K562 (cell line): ENCODE measurements around the gene DGUOK.
A peak's percentile ranks its signal among the peaks of the same experiment; 100 is the strongest.

Experiments
- CHD7 ChIP-seq: fragments of 200-600 bp; sonication (generic); IDR thresholded peaks from one replicate; pipeline ENCODE4 v1.6.1; 2012; ENCODE audit warnings: mild to moderate bottlenecking, low read depth, low read length, inconsistent platforms
- HDAC6 ChIP-seq: IDR thresholded peaks from 2 replicates; pipeline ENCODE4 v1.6.1; 2012; ENCODE audit warnings: low read depth, mild to moderate bottlenecking, control low read depth, inconsistent platforms, low read length, moderate library complexity
- LARP7 ChIP-seq: fragments of 450-650 bp; IDR thresholded peaks from 2 replicates; pipeline ENCODE4 v1.6.1; 2016
- POLR2AphosphoS5 ChIP-seq: IDR thresholded peaks from 2 replicates; pipeline ENCODE4 v1.6.1; 2011; ENCODE audit warnings: mild to moderate bottlenecking, low read depth, low read length, moderate library complexity; ENCODE audit not compliant: control insufficient read depth, insufficient read depth
- THAP12 ChIP-seq: fragments of 250-450 bp; sonication (Bioruptor Pico); IDR thresholded peaks from 2 replicates; pipeline ENCODE4 v1.9.0; 2021; ENCODE audit warnings: mild to moderate bottlenecking, inconsistent platforms
- YBX1 ChIP-seq: fragments of 450-650 bp; IDR thresholded peaks from 2 replicates; pipeline ENCODE4 v1.7.1; 2016; ENCODE audit warnings: mild to moderate bottlenecking
- YY1 ChIP-seq, 3 experiments: IDR thresholded peaks; 2 replicates each; pipeline ENCODE4 v1.6.1; 2011; ENCODE audit warnings: low read length in 2 of 3, mild to moderate bottlenecking in 2 of 3, moderate library complexity in 2 of 3, borderline replicate concordance in 1 of 3, control low read depth in 1 of 3, low read depth in 1 of 3; ENCODE audit not compliant: insufficient read depth in 3 of 3, insufficient replicate concordance in 2 of 3, control insufficient read depth in 1 of 3, insufficient read length in 1 of 3; ENCODE audit errors: extremely low read depth in 1 of 3
- ZNF347 ChIP-seq: fragments of 450-650 bp; formaldehyde crosslinking; IDR thresholded peaks from 2 replicates; pipeline ENCODE4 v1.4.0; 2020; ENCODE audit warnings: low read depth, mild to moderate bottlenecking, moderate library complexity
- ZNF644 ChIP-seq: fragments of 200-800 bp; sonication (Bioruptor generic); IDR thresholded peaks from 2 replicates; pipeline ENCODE4 v1.6.1; 2016; ENCODE audit warnings: low read depth, missing genetic modification characterization, missing compliant biosample characterization
- ZNF79 ChIP-seq: fragments of 250-450 bp; sonication (Bioruptor Pico); IDR thresholded peaks from 2 replicates; pipeline ENCODE4 v1.4.0; 2020; ENCODE audit warnings: low read depth, mild to moderate bottlenecking, moderate library complexity
- TF ChIP-seq, protein P1 (sequence below): fragments of 450-650 bp; IDR thresholded peaks from 2 replicates; pipeline ENCODE4 v1.6.1; 2018; ENCODE audit warnings: mild to moderate bottlenecking, low read depth; ENCODE audit not compliant: partially characterized antibody
- TF ChIP-seq, protein P2 (sequence below): fragments of 450-650 bp; IDR thresholded peaks from 2 replicates; pipeline ENCODE4 v1.6.1; 2017; ENCODE audit warnings: mild to moderate bottlenecking, moderate library complexity

- TF ChIP-seq HDAC6, result no peak
- TF ChIP-seq CHD7, result no peak
- no peak for TF ChIP-seq LARP7
- peak; percentile 37 to 93 (median 84) for TF ChIP-seq YY1 (IDR thresholded peaks at IDR 0.05; ENCODE audit: borderline replicate concordance in 1 of 3, control insufficient read depth in 1 of 3, extremely low read depth in 1 of 3, insufficient read depth in 3 of 3, insufficient read length in 1 of 3, insufficient replicate concordance in 2 of 3, low read depth in 1 of 3, low read length in 2 of 3)
- TF ChIP-seq, protein P1, sequence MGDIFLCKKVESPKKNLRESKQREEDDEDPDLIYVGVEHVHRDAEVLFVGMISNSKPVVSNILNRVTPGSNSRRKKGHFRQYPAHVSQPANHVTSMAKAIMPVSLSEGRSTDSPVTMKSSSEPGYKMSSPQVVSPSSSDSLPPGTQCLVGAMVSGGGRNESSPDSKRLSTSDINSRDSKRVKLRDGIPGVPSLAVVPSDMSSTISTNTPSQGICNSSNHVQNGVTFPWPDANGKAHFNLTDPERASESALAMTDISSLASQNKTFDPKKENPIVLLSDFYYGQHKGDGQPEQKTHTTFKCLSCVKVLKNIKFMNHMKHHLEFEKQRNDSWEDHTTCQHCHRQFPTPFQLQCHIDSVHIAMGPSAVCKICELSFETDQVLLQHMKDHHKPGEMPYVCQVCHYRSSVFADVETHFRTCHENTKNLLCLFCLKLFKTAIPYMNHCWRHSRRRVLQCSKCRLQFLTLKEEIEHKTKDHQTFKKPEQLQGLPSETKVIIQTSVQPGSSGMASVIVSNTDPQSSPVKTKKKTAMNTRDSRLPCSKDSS, result no peak
- no peak for TF ChIP-seq ZNF79 (CRISPR knock-in tag)
- peak; percentile 28; the same call in 1 of the 2 replicates for TF ChIP-seq ZNF644 (tag)
- TF ChIP-seq YBX1, result no peak
- TF ChIP-seq ZNF347 (CRISPR knock-in tag), result no peak
- TF ChIP-seq, protein P2, sequence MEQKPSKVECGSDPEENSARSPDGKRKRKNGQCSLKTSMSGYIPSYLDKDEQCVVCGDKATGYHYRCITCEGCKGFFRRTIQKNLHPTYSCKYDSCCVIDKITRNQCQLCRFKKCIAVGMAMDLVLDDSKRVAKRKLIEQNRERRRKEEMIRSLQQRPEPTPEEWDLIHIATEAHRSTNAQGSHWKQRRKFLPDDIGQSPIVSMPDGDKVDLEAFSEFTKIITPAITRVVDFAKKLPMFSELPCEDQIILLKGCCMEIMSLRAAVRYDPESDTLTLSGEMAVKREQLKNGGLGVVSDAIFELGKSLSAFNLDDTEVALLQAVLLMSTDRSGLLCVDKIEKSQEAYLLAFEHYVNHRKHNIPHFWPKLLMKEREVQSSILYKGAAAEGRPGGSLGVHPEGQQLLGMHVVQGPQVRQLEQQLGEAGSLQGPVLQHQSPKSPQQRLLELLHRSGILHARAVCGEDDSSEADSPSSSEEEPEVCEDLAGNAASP, result no peak
- peak; percentile 73 for TF ChIP-seq THAP12 (CRISPR knock-in tag)
- peak; percentile 91 for TF ChIP-seq POLR2AphosphoS5
Observed at GRCh38 chr2:73926493-73927327, at the start of gene DGUOK.
